Ishikawa (cell line): ENCODE measurements around the gene SIM2.

Experiments used
- CEBPB ChIP-seq: IDR thresholded peaks from 2 replicates; pipeline ENCODE4 v1.6.1; 2012
- CREB1 ChIP-seq: IDR thresholded peaks from 2 replicates; pipeline ENCODE4 v1.6.1; 2012; ENCODE audit warnings: low read depth
- EGR1 ChIP-seq: IDR thresholded peaks from 2 replicates; pipeline ENCODE4 v1.6.1; 2012
- EP300 ChIP-seq: IDR thresholded peaks from 2 replicates; pipeline ENCODE4 v1.6.1; 2012; ENCODE audit warnings: borderline replicate concordance
- FOXM1 ChIP-seq: IDR thresholded peaks from 2 replicates; pipeline ENCODE4 v1.6.1; 2012; ENCODE audit warnings: low read depth, borderline replicate concordance
- MAX ChIP-seq: IDR thresholded peaks from 2 replicates; pipeline ENCODE4 v1.6.1; 2012
- NFIC ChIP-seq: IDR thresholded peaks from 2 replicates; pipeline ENCODE4 v1.6.1; 2012
- RAD21 ChIP-seq: IDR thresholded peaks from 2 replicates; pipeline ENCODE4 v1.6.1; 2012; ENCODE audit warnings: low read depth
- REST ChIP-seq: IDR thresholded peaks from 2 replicates; pipeline ENCODE4 v1.6.1; 2012; ENCODE audit warnings: low read depth, mild to moderate bottlenecking
- TAF1 ChIP-seq: IDR thresholded peaks from 2 replicates; pipeline ENCODE4 v1.6.1; 2012; ENCODE audit warnings: low read depth, mild to moderate bottlenecking
- TCF12 ChIP-seq: IDR thresholded peaks from 2 replicates; pipeline ENCODE4 v1.6.1; 2012; ENCODE audit warnings: low read depth
- TEAD4 ChIP-seq: IDR thresholded peaks from 2 replicates; pipeline ENCODE4 v1.6.1; 2012
- USF1 ChIP-seq: IDR thresholded peaks from 2 replicates; pipeline ENCODE4 v1.6.1; 2012
- YY1 ChIP-seq: IDR thresholded peaks from 2 replicates; pipeline ENCODE4 v1.6.1; 2012; ENCODE audit warnings: low read depth
- ZBTB7A ChIP-seq: IDR thresholded peaks from 2 replicates; pipeline ENCODE4 v1.6.1; 2012; ENCODE audit warnings: low read depth

The SIM2 gene

GRCh38 chr21:36698981-36699545, at the start of gene SIM2:
TSS of gene SIM2 (plus strand) at chr21:36699115. CDS start at chr21:36699747, 632 bp downstream.
- 0 out of 2 replicates have a peak, but pooled peaks have one; percentile 40 for TF ChIP-seq EGR1
- no peak for TF ChIP-seq ZBTB7A
- peak; percentile 58 for TF ChIP-seq USF1
- 0 out of 2 replicates have a peak, but pooled peaks have one; percentile 22 for TF ChIP-seq EP300
- TF ChIP-seq MAX = peak; percentile 92

- TF ChIP-seq NFIC (no peak), CEBPB (no peak), MAX (no peak), EGR1 (no peak), RAD21 (no peak), TEAD4 (no peak), USF1 (no peak), ZBTB7A (no peak), CREB1 (no peak), YY1 (no peak), REST (no peak), TCF12 (no peak), FOXM1 (no peak), TAF1 (no peak)
Measured at GRCh38 chr21:36654324-36654723, 44.6 kb upstream of the SIM2 start.

- no peak for TF ChIP-seq ZBTB7A
- no peak for TF ChIP-seq USF1
- no peak for TF ChIP-seq RAD21
Measured at GRCh38 chr21:36654796-36655325, 44.1 kb upstream of the SIM2 start.

GRCh38 chr21:36656138-36656537, 42.8 kb upstream of the SIM2 start:
- no peak for TF ChIP-seq USF1
- no peak for TF ChIP-seq TEAD4
- TF ChIP-seq CEBPB = 0 out of 2 replicates have a peak, but pooled peaks have one; percentile 35

GRCh38 chr21:36657999-36658398, 40.9 kb upstream of the SIM2 start:
- TF ChIP-seq TEAD4 (no peak), CEBPB (no peak), NFIC (no peak), RAD21 (no peak), FOXM1 (no peak), EGR1 (no peak), USF1 (no peak), EP300 (no peak), TAF1 (no peak), YY1 (no peak)

- TF ChIP-seq EP300 (no peak), CEBPB (no peak), REST (no peak)
Measured at GRCh38 chr21:36658926-36659325, 40.0 kb upstream of the SIM2 start.
